Stimulated activated CD8-positive, alpha-beta memory T cell treated with anti-CD3 and anti-CD28 coated beads, Interleukin-4, amount 100 ng/mL, for 48 hours (primary cell): Measurements from ENCODE around the gene GSTO2.
A peak's percentile ranks its signal among the peaks of the same experiment; 100 is the strongest.

Source experiments
- DNase-seq: peaks from one replicate; pipeline ENCODE4 v3.0.0-alpha.2; 2020

GSTO2 gene

DNA sequence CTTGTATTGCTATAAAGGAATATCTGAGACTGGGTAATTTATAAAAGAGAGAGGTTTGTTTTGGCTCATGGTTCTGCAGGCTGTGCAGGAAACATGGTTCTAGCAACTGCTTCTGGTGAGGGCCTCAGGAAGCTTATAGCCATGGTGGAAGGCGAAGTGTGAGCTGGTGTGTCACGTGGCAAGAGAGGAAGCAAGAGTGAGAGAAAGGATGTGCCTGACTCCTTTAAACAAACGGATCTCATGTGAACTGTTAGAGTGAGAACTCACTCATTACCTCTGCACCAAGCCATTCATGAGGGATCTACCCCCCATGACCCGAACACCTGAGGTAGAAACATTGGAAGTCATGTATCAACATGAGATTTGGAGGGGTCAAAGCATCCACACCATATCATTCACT is 77.0 kb downstream of the GSTO2 start:
- no peak for DNase-seq

DNA sequence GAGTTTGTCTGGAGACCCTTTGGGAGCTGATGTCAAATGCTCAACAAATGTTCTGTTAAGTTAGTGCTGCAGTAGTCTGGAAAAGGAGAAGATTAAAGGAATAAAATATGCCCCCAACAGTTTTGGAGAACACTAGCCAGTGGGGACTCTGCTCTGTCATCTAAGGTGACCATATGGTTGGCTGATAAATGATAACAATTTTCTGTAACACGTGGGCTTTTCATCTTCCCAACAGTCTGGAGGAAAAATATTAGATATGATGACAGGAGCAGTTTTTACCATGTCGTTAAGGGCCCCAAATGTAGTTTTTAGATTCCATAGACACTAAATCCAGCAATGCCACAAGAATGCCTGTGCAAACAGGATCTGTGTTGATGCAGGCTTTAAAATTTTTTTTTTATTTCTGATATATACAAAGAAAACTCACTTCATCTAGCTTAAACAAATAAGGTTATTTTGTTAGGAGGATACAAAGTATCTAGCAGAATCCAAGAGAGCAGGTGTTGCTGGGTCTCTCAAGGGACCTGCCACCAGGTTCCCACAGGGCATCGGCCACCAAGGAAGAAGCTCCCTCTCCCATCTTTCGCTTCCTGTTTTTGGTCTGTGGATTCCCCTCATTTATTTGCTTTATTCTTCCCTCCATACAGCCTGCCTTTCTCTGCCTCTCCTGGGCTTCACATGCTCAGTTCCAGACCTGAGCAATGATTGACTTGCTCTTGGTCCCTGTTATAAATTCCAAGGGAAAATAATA is 78.5 kb downstream of the GSTO2 start:
- DNase-seq = no peak

DNA sequence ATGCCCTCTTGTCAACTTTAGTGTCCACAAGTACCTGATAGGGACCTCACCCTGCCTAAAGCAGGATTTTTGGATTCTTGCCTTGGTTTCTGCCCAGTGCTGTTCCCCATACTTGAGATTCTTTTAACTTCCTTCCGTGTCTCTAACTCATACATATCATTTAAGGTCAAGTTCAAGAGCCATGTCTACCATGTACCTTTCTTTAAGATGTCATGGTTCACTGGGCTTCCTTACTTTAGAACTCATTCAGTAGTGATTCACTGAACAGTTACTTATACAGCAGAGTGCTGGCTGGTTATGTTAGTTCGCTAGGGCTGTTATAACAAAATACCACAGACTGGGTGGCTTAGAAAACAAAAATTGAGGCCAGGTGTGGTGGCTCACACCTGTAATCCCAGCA is 79.6 kb downstream of the GSTO2 start:
- DNase-seq = no peak

DNA sequence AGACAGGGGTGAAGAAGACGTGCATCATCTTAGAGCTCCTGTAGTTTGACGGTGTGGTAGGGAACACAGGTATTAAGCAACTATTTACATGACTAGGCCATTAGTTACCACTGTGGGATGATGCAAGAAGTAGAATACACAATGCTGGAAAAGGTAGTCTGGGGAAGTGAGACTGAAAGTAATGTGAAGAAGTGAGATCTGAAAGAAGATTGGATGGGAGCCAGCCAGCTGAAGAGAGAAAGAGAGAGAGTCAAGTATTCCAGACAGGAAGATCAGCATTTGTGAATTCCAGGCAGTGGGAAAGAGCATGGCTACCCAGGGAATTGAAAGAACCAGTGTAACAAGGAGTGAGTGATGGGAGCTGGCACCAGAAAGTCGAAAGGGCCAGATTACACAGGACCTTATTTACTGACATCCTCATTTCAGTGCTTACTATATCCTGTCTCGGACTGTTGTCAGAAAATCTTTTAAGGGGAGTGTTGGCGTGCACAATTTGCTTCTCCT is 80.7 kb downstream of the GSTO2 start:
- no peak for DNase-seq

DNA sequence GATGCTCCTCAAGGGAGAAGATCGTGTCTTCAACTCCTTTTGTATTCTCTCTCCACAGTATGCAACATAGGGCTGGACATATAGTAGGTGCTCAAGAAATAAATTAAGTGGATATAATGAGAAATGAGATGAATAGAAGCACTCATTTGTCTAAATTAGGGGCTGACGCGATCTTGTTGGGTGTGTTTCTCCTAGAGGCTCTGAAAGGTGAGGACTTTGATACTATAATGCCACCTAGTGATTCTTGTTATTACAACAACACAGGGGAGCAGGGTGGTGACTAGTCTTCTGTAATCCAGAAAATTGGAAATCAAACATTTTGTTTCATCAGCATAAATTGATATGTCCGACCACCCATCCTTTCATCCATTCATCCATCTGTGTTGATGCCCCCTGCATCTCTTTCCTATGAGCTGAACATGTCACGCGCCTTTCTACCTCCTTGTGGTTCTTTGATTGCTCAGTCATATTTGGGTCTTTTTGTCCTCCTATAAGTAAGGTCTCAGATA is 81.2 kb downstream of the GSTO2 start:
- DNase-seq = no peak

DNA sequence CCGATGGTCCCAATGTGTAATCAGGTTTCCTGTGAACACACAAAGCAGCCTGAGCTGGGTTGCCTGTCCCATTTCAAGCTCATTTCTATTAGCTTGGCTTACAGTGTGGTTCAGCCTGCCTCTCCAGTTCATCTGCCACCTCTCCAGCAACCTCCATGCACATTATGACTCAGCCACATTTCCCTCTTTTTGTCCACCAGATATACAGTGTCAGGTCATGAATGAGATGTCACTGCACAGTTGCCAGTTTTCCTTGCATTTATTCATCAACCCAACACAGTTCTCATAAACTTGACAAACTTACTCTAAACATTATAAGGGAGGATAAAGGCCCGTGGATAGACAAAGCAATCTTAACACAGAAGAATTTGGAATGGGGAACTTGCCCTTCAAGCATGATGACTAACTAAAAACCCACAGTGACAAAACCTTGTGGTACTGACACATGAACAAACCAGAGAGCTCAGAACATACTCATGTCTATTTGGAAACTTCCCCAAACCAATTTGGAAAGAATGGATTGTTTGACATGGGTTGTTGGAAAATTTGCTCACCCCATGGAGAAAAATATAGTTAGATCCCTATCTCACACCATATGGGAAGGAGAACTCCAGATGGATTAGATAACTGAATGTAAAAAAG is 82.2 kb downstream of the GSTO2 start:
- DNase-seq = no peak

DNA sequence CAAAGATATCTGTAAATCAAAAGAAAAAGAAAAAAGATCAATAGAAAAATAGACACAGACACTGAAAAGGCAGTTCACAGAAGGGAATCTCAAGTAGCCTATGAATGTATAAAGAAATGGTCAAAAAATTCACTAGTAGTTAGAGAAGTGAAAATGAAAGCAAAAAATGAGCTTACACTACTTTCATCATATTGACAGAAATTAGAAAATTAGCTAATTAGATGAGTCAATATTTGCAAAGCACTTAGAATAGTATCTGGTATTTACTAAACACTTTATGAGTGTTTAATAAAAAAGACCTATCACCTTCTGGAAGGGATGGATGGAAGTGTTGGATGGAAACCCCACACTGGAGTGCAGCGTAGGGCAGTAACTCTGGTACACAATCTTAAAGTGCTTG is 82.9 kb downstream of the GSTO2 start:
- DNase-seq = no peak

DNA sequence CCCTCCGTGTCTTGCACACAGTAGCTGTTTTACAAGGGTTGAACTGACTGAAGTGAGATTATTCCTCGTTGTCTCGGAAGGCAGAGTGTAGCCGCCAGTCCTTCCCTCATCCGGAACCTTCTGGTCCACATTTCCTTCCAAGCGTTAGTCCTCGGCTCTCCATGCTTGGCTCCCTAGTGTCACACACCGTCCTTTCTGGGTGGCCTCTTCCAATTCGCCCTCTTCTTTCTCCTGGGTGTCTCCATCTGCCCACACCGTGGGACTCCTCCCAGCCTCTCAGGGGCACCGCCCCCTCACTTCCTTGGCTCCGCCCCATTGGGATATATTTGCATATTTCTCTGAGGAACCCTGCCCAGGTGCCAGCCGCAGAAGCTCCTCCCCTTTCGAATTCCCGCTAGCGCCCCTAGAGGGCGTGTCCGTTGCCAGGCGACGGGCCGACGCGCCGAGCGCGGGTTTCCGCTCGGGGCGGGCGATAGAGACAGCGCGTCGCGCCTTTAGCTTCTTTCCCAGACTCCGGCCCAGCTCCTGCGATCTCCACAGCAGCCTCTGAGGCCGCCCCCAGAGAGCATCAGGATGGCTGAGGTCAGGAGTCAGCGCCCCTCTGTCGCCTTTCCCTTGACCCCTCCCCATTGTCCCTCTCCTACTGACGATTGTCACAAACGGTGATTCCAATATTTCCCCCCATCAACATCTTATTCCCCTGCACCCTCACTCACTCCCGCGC is 84.5 kb downstream of the GSTO2 start, which contains the start of gene CFAP58:
Gene CFAP58, plus strand, starts transcription at position 509 of the 724 bp plus-strand sequence. Its CDS starts 65 bp downstream, at position 574.
- DNase-seq = peak; percentile 93
